Esophagus squamous epithelium (tissue), 4 donors: Measurements from ENCODE around the gene EFNA1.

ENCODE experiments used
- POLR2A ChIP-seq, 4 donors: fragments of 450-650 bp; IDR thresholded peaks; one replicate each; pipeline ENCODE4 v1.6.1; 2017; ENCODE audit warnings: antibody characterized with exemption in 4 of 4, mild to moderate bottlenecking in 4 of 4, moderate library complexity in 3 of 4
- TF ChIP-seq, protein P1 (sequence below), 6 experiments: fragments of 450-650 bp in 4 of 6; fragments of 200-600 bp in 2 of 6; sonication (generic) in 2 of 6; IDR thresholded peaks; one replicate each; pipeline ENCODE4 v1.5.1; 2016 to 2019; ENCODE audit warnings: antibody characterized with exemption in 6 of 6, mild to moderate bottlenecking in 4 of 6, moderate library complexity in 4 of 6

DNA sequence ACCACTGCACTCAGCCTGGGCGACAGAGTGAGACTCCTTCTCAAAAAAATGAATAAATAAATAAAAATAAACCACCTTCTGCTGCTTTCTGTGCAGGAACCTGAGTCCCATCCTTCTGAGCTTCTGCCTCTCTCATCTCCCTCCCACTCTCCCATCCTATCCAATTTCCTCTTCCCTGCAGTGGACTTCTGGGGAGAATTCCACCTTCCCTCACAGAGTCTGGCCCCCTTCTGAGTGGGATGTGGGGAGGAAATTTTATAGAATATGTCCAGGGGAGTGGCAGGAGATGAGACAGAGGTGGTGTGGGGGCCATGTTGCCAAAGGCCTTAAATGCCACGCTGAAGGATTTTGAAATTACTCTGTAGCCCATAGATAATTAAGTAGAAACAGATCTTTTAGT is 5.4 kb upstream of the EFNA1 start:
- TF ChIP-seq POLR2A (IDR thresholded peaks at IDR 0.05): no peak
- TF ChIP-seq, protein P1, sequence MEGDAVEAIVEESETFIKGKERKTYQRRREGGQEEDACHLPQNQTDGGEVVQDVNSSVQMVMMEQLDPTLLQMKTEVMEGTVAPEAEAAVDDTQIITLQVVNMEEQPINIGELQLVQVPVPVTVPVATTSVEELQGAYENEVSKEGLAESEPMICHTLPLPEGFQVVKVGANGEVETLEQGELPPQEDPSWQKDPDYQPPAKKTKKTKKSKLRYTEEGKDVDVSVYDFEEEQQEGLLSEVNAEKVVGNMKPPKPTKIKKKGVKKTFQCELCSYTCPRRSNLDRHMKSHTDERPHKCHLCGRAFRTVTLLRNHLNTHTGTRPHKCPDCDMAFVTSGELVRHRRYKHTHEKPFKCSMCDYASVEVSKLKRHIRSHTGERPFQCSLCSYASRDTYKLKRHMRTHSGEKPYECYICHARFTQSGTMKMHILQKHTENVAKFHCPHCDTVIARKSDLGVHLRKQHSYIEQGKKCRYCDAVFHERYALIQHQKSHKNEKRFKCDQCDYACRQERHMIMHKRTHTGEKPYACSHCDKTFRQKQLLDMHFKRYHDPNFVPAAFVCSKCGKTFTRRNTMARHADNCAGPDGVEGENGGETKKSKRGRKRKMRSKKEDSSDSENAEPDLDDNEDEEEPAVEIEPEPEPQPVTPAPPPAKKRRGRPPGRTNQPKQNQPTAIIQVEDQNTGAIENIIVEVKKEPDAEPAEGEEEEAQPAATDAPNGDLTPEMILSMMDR (IDR thresholded peaks at IDR 0.05): no peak
